Left lung (tissue), 10 donors: ENCODE measurements around the gene FETUB. TPM values are rescaled to one million over a fixed set of nuclear protein-coding genes. Genes with fewer than 3 reads are reported as not detected.
A peak's percentile ranks its signal among the peaks of the same experiment; 100 is the strongest.
"Not testable (repeated sequence)": the region's sequence is repeated elsewhere in the genome, so short reads cannot be mapped to it uniquely, and the experiment has no call there.

Source experiments
- ATAC-seq: fragments of 200-7000 bp; cut with Tn5 transposase; one replicate; pipeline ENCODE4 v1.9.1; 2020; ENCODE audit warnings: moderate library complexity
- DNase-seq, 4 donors: peaks; one replicate each; pipeline ENCODE4 v3.0.0-alpha.2; 2013 to 2020
- H3K27ac ChIP-seq, 2 donors: fragments of 200-600 bp; sonication (generic) in 1 of 2; one replicate each; pipeline versions ENCODE4 v1.5.0 to v1.8.0; 2020 to 2021
- H3K27me3 ChIP-seq, 2 donors: fragments of 200-600 bp; sonication (generic) in 1 of 2; one replicate each; pipeline versions ENCODE4 v1.5.0 to v1.8.0; 2020 to 2021
- H3K36me3 ChIP-seq, 2 donors: fragments of 200-600 bp; sonication (generic) in 1 of 2; one replicate each; pipeline versions ENCODE4 v1.5.0 to v1.8.0; 2020 to 2021
- H3K4me1 ChIP-seq, 2 donors: fragments of 200-600 bp; one replicate each; pipeline ENCODE4 v1.8.0; 2021
- H3K4me3 ChIP-seq, 2 donors: fragments of 200-600 bp; sonication (generic) in 1 of 2; one replicate each; pipeline versions ENCODE4 v1.5.0 to v1.8.0; 2020 to 2021; ENCODE audit warnings: mild to moderate bottlenecking in 1 of 2
- H3K9me3 ChIP-seq, 2 donors: fragments of 200-600 bp; sonication (generic) in 1 of 2; one replicate each; pipeline versions ENCODE4 v1.5.0 to v1.8.0; 2020 to 2021
- CTCF ChIP-seq, 2 donors: fragments of 200-600 bp; sonication (generic) in 1 of 2; IDR thresholded peaks; one replicate each; pipeline versions ENCODE4 v1.5.0 to v1.8.0; 2021; ENCODE audit warnings: antibody characterized with exemption in 2 of 2
- intact Hi-C, 2 donors: fragments of 100-400 bp; cut with DNase I; formaldehyde crosslinking; loops; one replicate each; pipeline versions ENCODE4 v1.11.2 to v1.14.2; 2022
- polyA plus RNA-seq, 6 donors: library from polyadenylated mRNA; unstranded; fragments of 120-200 nt; gene quantifications; one replicate each; pipeline ENCODE4 v1.2.1, GENCODE V29; 2013; ENCODE audit not compliant: insufficient read length in 6 of 6
- total RNA-seq, 2 donors: library from RNA; stranded (reverse); fragmentation: NEBNext Ultra II Directional; extraction: Animal tissue kit (Norgen Biotek cat#: 25700); gene quantifications; one replicate each; pipeline ENCODE4 v1.2.1, GENCODE V29; 2021
- donor health status: DM: no; HTN: yes; CAD: no.
- donor health status: DM: no; HTN: no; CAD: no.

The FETUB gene
- total and polyA plus RNA-seq, 8 donors: not detected

- H3K27ac ChIP-seq: no peak overlapping the region
- H3K27me3 ChIP-seq: peaks cover 0 to 14% of the 10 kb centered on the region in 2 donors
- intact Hi-C loops: no loop called here
- DNase-seq (no peak), ATAC-seq (no peak)
- H3K4me3 ChIP-seq: no peak overlapping the region
- no peaks in the 10 kb centered on the region for H3K36me3 ChIP-seq
- no peaks in the 10 kb centered on the region for H3K4me1 ChIP-seq
- TF ChIP-seq CTCF (IDR thresholded peaks at IDR 0.05): no peak
- H3K9me3 ChIP-seq: peaks cover 0 to 2% of the 10 kb centered on the region in 2 donors
Measured at GRCh38 chr3:186687120-186687651, 47.0 kb downstream of the FETUB start.

GRCh38 chr3:186690304-186690703 is 50.1 kb downstream of the FETUB start:
- H3K9me3 ChIP-seq, H3K4me3 ChIP-seq, H3K4me1 ChIP-seq, DNase-seq, intact Hi-C loops, H3K27ac ChIP-seq, H3K36me3 ChIP-seq, ATAC-seq, H3K27me3 ChIP-seq: not testable (repeated sequence)

- Histone ChIP-seq H3K27me3 (no peaks in the 10 kb centered on the region), H3K9me3 (no peaks in the 10 kb centered on the region), H3K4me1 (no peaks in the 10 kb centered on the region), H3K36me3 (no peaks in the 10 kb centered on the region), H3K4me3 (no peak overlapping the region), H3K27ac (no peak overlapping the region)
- intact Hi-C loops: no loop called here
- no peak for ATAC-seq
- TF ChIP-seq CTCF (IDR thresholded peaks at IDR 0.05): no peak
- DNase-seq: no peak
Measured at GRCh38 chr3:186691676-186692075, 51.5 kb downstream of the FETUB start.

GRCh38 chr3:186693843-186694242 is 53.6 kb downstream of the FETUB start:
- intact Hi-C loops: no loop called here
- H3K27ac ChIP-seq: no peak overlapping the region
- DNase-seq (no peak), ATAC-seq (peak; percentile 78)
- no peak for TF ChIP-seq CTCF (IDR thresholded peaks at IDR 0.05)
- H3K27me3 ChIP-seq: no peaks in the 10 kb centered on the region
- H3K4me1 ChIP-seq: no peaks in the 10 kb centered on the region
- H3K4me3 ChIP-seq: no peak overlapping the region
- no peaks in the 10 kb centered on the region for H3K9me3 ChIP-seq
- no peaks in the 10 kb centered on the region for H3K36me3 ChIP-seq

- no peaks in the 10 kb centered on the region for H3K27me3 ChIP-seq
- no peak overlapping the region for H3K4me3 ChIP-seq
- H3K27ac ChIP-seq: no peak overlapping the region
- H3K36me3 ChIP-seq: no peaks in the 10 kb centered on the region
- DNase-seq (no peak), ATAC-seq (no peak)
- intact Hi-C loops: no loop called here
- no peaks in the 10 kb centered on the region for H3K4me1 ChIP-seq
- no peaks in the 10 kb centered on the region for H3K9me3 ChIP-seq
- TF ChIP-seq CTCF (IDR thresholded peaks at IDR 0.05): no peak
Measured at GRCh38 chr3:186694288-186695032, 54.3 kb downstream of the FETUB start.
